B cell (primary cell): ENCODE results near the gene ARHGEF7.

Source experiments
- CTCF ChIP-seq: fragments of 200-600 bp; IDR thresholded peaks from one replicate; pipeline ENCODE4 v1.8.0; 2022; ENCODE audit warnings: antibody characterized with exemption, mild to moderate bottlenecking
- EZH2 ChIP-seq: IDR thresholded peaks from 2 replicates; pipeline ENCODE4 v1.6.1; 2012; ENCODE audit warnings: borderline replicate concordance, low read depth, mild to moderate bottlenecking, moderate library complexity, low read length; ENCODE audit not compliant: insufficient read depth, poor library complexity, severe bottlenecking

GRCh38 chr13:111122056-111122455 lies 6.9 kb downstream of the ARHGEF7 start:
- TF ChIP-seq CTCF (no peak), EZH2 (no peak)
